SU-DHL-6 (cell line): Measurements from ENCODE around the gene SPZ1.

Source experiments
- H2AFZ ChIP-seq: fragments of 200-600 bp; sonication (generic); 2 replicates; pipeline ENCODE4 v1.6.1; 2014; ENCODE audit warnings: low read depth, mild to moderate bottlenecking, moderate library complexity, mixed read lengths, antibody characterized with exemption, low read length; ENCODE audit not compliant: severe bottlenecking
- H3F3A ChIP-seq: fragments of 200-600 bp; shearing (Covaris generic); 2 replicates; pipeline ENCODE4 v1.6.0; 2016; ENCODE audit warnings: antibody characterized with exemption, mild to moderate bottlenecking; ENCODE audit not compliant: insufficient read depth
- H3K27ac ChIP-seq: fragments of 200-600 bp; sonication (generic); 2 replicates; pipeline ENCODE4 v1.5.1; 2016; ENCODE audit warnings: low read depth, mild to moderate bottlenecking, low read length, moderate library complexity, mixed read lengths
- H3K27me3 ChIP-seq: fragments of 200-600 bp; sonication (generic), shearing (Covaris generic); 2 replicates; pipeline ENCODE4 v1.6.0; 2014; ENCODE audit warnings: mild to moderate bottlenecking, low read length
- H3K36me3 ChIP-seq: fragments of 200-600 bp; sonication (generic); 2 replicates; pipeline ENCODE4 v1.6.1; 2014; ENCODE audit warnings: mild to moderate bottlenecking, low read length, mixed read lengths
- H3K4me2 ChIP-seq: fragments of 300-600, 200-600 bp; shearing (Covaris generic), sonication (generic); 2 replicates; pipeline ENCODE4 v1.6.0; 2014; ENCODE audit warnings: low read length, low read depth, mild to moderate bottlenecking; ENCODE audit not compliant: poor library complexity, severe bottlenecking
- H3K4me3 ChIP-seq: fragments of 200-600 bp; sonication (generic); 2 replicates; pipeline ENCODE4 v1.5.1; 2014; ENCODE audit warnings: antibody characterized with exemption, low read length, mild to moderate bottlenecking, mixed read lengths; ENCODE audit not compliant: insufficient read depth, poor library complexity, severe bottlenecking
- H3K79me2 ChIP-seq: fragments of 200-600 bp; sonication (generic); 2 replicates; pipeline ENCODE4 v1.6.1; 2014; ENCODE audit warnings: mild to moderate bottlenecking, low read length, moderate library complexity; ENCODE audit not compliant: insufficient read depth
- H3K9ac ChIP-seq: fragments of 200-600 bp; sonication (generic); 2 replicates; pipeline ENCODE4 v1.7.0; 2014; ENCODE audit warnings: mild to moderate bottlenecking, low read length
- H3K9me2 ChIP-seq: fragments of 200-600 bp; sonication (generic); replicated peaks from 2 replicates; pipeline ENCODE4 v1.6.1; 2014; ENCODE audit warnings: low read length; ENCODE audit not compliant: insufficient read depth
- H3K9me3 ChIP-seq: fragments of 200-600 bp; sonication (generic); 2 replicates; pipeline ENCODE4 v1.6.1; 2014; ENCODE audit warnings: low read length, mixed read lengths; ENCODE audit not compliant: insufficient read depth
- H4K20me1 ChIP-seq: fragments of 200-600 bp; sonication (generic); 2 replicates; pipeline ENCODE4 v1.6.1; 2014; ENCODE audit warnings: low read depth, mild to moderate bottlenecking, antibody characterized with exemption, low read length, moderate library complexity, mixed read lengths
- CTCF ChIP-seq: fragments of 200-600 bp; sonication (generic); IDR thresholded peaks from one replicate; pipeline ENCODE4 v1.5.1; 2017; ENCODE audit warnings: antibody characterized with exemption, mild to moderate bottlenecking, low read length, moderate library complexity; ENCODE audit not compliant: insufficient read depth, poor library complexity, severe bottlenecking
- EZH2phosphoT487 ChIP-seq: fragments of 200-600 bp; sonication (generic), shearing (Covaris generic); conservative IDR thresholded peaks from 2 replicates; pipeline ENCODE4 v1.6.1; 2018; ENCODE audit warnings: mild to moderate bottlenecking, antibody characterized with exemption, low read length, moderate library complexity, mixed read lengths

SPZ1 gene

GRCh38 chr5:80339116-80339515, 19.3 kb downstream of the SPZ1 start:
- no peaks in the 10 kb centered on the region for H3K79me2 ChIP-seq
- no peak overlapping the region for H3K4me2 ChIP-seq
- H3F3A ChIP-seq, result no peaks in the 10 kb centered on the region
- H4K20me1 ChIP-seq, result no peaks in the 10 kb centered on the region
- H2AFZ ChIP-seq, result no peak overlapping the region
- H3K36me3 ChIP-seq, result no peaks in the 10 kb centered on the region
- no peaks in the 10 kb centered on the region for H3K9me3 ChIP-seq
- H3K9ac ChIP-seq, result no peak overlapping the region
- no peak for TF ChIP-seq CTCF
- TF ChIP-seq EZH2phosphoT487, result no peak
- no peak overlapping the region for H3K4me3 ChIP-seq
- H3K9me2 ChIP-seq, result no peaks in the 10 kb centered on the region
- H3K27ac ChIP-seq, result no peak overlapping the region
- H3K27me3 ChIP-seq, result no peaks in the 10 kb centered on the region

GRCh38 chr5:80341016-80341775, 21.4 kb downstream of the SPZ1 start:
- no peak overlapping the region for H2AFZ ChIP-seq
- no peaks in the 10 kb centered on the region for H3K9me2 ChIP-seq
- no peaks in the 10 kb centered on the region for H4K20me1 ChIP-seq
- no peaks in the 10 kb centered on the region; the same call in 1 of the 2 replicates for H3F3A ChIP-seq
- H3K36me3 ChIP-seq, result no peaks in the 10 kb centered on the region
- no peaks in the 10 kb centered on the region for H3K9me3 ChIP-seq
- no peak overlapping the region for H3K9ac ChIP-seq
- no peaks in the 10 kb centered on the region for H3K79me2 ChIP-seq
- no peak overlapping the region for H3K27ac ChIP-seq
- H3K4me2 ChIP-seq, result no peak overlapping the region
- no peak overlapping the region for H3K4me3 ChIP-seq
- H3K27me3 ChIP-seq, result no peaks in the 10 kb centered on the region
- TF ChIP-seq EZH2phosphoT487 (no peak), CTCF (no peak)

- TF ChIP-seq CTCF, result no peak
- TF ChIP-seq EZH2phosphoT487, result no peak
- H3K9me2 ChIP-seq, result no peaks in the 10 kb centered on the region
- H3K27ac ChIP-seq, result no peak overlapping the region
- H2AFZ ChIP-seq, result no peak overlapping the region
- no peaks in the 10 kb centered on the region for H3K79me2 ChIP-seq
- H3K9me3 ChIP-seq, result no peaks in the 10 kb centered on the region
- no peaks in the 10 kb centered on the region; the same call in 1 of the 2 replicates for H3F3A ChIP-seq
- no peaks in the 10 kb centered on the region for H4K20me1 ChIP-seq
- no peaks in the 10 kb centered on the region for H3K36me3 ChIP-seq
- no peak overlapping the region for H3K4me3 ChIP-seq
- no peaks in the 10 kb centered on the region for H3K27me3 ChIP-seq
- H3K4me2 ChIP-seq, result no peak overlapping the region
- no peak overlapping the region for H3K9ac ChIP-seq
These were observed 23.3 kb downstream of the SPZ1 start for GRCh38 chr5:80343067-80343466.
